Measurements from ENCODE around the gene PDZD2.

The PDZD2 gene

DNA sequence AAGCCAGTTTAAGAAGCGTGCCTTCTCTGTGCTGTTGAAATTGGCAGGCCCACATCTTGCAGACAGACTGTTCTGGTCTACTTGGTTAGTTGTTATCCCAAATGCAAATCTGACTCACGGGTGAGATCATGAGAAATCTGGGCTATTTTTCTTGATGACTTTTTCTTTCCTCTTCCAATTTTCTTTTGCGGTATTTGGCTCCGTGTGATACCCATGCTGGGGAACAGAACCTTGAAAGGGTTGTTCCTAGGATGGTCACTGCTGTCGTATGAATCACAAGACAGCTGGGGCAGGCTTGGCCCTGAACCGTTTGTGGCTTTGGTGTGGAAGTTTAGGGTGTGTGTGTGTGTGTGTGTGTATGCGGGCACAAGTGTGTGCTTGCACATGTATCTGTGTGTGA lies 24.6 kb downstream of the PDZD2 start:
- H3K36me3 ChIP-seq: no peaks in the 10 kb centered on the region
- H3K27ac ChIP-seq: no peak overlapping the region
- no peak for DNase-seq
- H3K9me3 ChIP-seq (ENCODE audit: severe bottlenecking): peaks cover 6% of the 10 kb centered on the region
- no peak overlapping the region for H3K4me3 ChIP-seq (ENCODE audit: low read depth, low read length)
- no peaks in the 10 kb centered on the region for H3K27me3 ChIP-seq (ENCODE audit: insufficient read depth, low read depth, severe bottlenecking)
- TF ChIP-seq CTCF (IDR thresholded peaks at IDR 0.05; ENCODE audit: low read depth, low read length): no peak

- no peaks in the 10 kb centered on the region for H3K27me3 ChIP-seq (ENCODE audit: insufficient read depth, low read depth, severe bottlenecking)
- peak; percentile 87 for TF ChIP-seq CTCF (IDR thresholded peaks at IDR 0.05; ENCODE audit: low read depth, low read length)
- peaks cover 6% of the 10 kb centered on the region for H3K9me3 ChIP-seq (ENCODE audit: severe bottlenecking)
- no peaks in the 10 kb centered on the region for H3K36me3 ChIP-seq
- peak; percentile 81 for DNase-seq
- H3K27ac ChIP-seq: no peak overlapping the region
- H3K4me3 ChIP-seq (ENCODE audit: low read depth, low read length): no peak overlapping the region
Measured at GRCh38 chr5:31664566-31664965, 25.6 kb downstream of the PDZD2 start.

DNA sequence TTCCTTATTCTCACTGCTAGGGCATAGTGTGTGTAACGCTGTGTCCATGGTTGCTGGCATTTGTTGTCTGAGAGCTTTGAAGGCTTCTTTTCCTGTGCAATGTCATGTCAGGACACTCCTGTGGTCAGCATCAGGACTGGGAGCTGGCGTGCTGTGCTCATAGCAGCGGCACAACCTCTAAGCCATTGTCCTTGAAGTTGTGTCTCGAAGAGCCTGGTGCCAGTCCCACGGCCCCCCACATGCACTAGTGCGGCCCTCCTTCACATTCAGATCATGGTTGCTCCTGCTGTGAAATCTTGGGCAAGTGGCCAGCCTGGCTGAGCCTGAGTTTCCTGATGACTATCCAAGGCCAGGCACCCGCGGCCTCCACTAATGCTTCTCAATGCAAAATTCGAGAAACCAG lies 32.4 kb downstream of the PDZD2 start:
- H3K4me3 ChIP-seq (ENCODE audit: low read depth, low read length): no peak overlapping the region
- no peak overlapping the region for H3K27ac ChIP-seq
- no peak for DNase-seq
- H3K27me3 ChIP-seq (ENCODE audit: insufficient read depth, low read depth, severe bottlenecking): no peaks in the 10 kb centered on the region
- no peak for TF ChIP-seq CTCF (IDR thresholded peaks at IDR 0.05; ENCODE audit: low read depth, low read length)
- no peaks in the 10 kb centered on the region for H3K36me3 ChIP-seq
- H3K9me3 ChIP-seq (ENCODE audit: severe bottlenecking): no peaks in the 10 kb centered on the region

DNA sequence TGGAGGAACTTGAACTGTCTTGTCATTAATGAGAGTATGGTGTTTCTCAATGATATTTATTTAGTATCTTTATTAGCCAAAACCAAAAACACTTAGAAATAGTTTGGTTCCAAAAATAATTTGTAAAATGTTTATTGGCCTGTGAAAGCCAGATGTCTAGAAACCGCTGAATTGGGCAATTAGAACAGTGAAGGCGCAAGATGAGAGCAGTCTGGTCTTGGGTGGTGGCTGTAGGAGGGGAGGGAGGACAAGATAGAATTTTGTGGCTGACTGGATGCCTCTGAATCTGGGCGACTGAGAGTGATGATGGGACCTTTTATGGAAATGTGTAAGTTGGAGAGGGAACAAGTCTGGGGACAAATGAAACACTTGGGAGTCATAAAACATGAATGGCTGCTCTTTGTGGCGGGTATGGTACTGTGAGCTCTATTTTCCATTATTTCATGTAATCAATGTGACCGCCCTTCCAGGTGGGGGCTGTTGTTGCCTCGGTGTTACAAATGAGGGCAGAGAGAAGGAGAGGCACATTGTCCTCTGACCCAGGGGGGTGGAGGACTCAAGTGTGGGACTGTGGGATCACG lies 35.5 kb downstream of the PDZD2 start:
- no peaks in the 10 kb centered on the region for H3K36me3 ChIP-seq
- no peak overlapping the region for H3K4me3 ChIP-seq (ENCODE audit: low read depth, low read length)
- no peaks in the 10 kb centered on the region for H3K27me3 ChIP-seq (ENCODE audit: insufficient read depth, low read depth, severe bottlenecking)
- no peak overlapping the region for H3K27ac ChIP-seq
- no peak for TF ChIP-seq CTCF (IDR thresholded peaks at IDR 0.05; ENCODE audit: low read depth, low read length)
- no peak for DNase-seq
- H3K9me3 ChIP-seq (ENCODE audit: severe bottlenecking): no peaks in the 10 kb centered on the region

DNA sequence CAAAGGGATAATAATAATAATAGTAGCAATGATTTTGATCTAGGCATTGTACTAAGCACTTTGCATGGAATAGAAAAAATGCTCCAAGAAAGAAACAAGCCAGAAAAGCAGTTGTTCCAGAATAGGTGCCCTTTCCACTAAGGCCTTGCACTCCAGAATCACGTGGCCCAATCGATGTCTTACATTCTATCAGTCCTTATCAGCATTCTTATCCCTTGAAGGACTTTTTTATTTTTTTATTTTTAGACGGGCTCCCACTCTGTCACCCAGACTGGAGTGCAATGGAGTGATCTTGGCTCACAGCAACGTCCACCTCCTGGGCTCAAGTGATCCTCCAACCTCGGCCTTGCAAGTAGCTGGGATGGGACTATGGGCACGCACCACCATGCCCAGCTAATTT lies 36.5 kb downstream of the PDZD2 start:
- no peak overlapping the region for H3K27ac ChIP-seq

More for the DNA sequence above, 36.5 kb downstream of the PDZD2 start:
- Histone ChIP-seq H3K9me3 (ENCODE audit: severe bottlenecking) (no peaks in the 10 kb centered on the region), H3K36me3 (no peaks in the 10 kb centered on the region), H3K4me3 (ENCODE audit: low read depth, low read length) (no peak overlapping the region), H3K27me3 (ENCODE audit: insufficient read depth, low read depth, severe bottlenecking) (no peaks in the 10 kb centered on the region)
- no peak for DNase-seq
- no peak for TF ChIP-seq CTCF (IDR thresholded peaks at IDR 0.05; ENCODE audit: low read depth, low read length)

Data from WERI-Rb-1 (cell line).